HepG2 (cell line): ENCODE data around the gene ELL. TPM values are rescaled to one million over a fixed set of nuclear protein-coding genes. Genes with fewer than 3 reads are reported as not detected.

Experiments
- ATAC-seq: fragments of 200-7000 bp; cut with Tn5 transposase; 3 replicates; pipeline ENCODE4 v1.9.1; 2020; ENCODE audit warnings: mild to moderate bottlenecking, moderate library complexity
- BruUV-seq: library from RNA; stranded (reverse); fragments of 400-500 nt; replicated peaks from 2 replicates; lab custom pipeline; 2021; lab: Mats Ljungman, UMichigan
- CTCF ChIA-PET: fragments of 300-600 bp; formaldehyde crosslinking; extraction: SDS; loops from one replicate; lab custom pipeline; 2021; ENCODE audit warnings: low total read pairs, inconsistent platforms, low intra/inter-chr PET ratio; lab: Yijun Ruan, JAX
- POLR2A ChIA-PET: fragments of 350-600 bp; sonication (Branson Sonifier 250); formaldehyde crosslinking; loops from one replicate; lab custom pipeline; 2020; ENCODE audit warnings: antibody characterized with exemption, inconsistent platforms; lab: Yijun Ruan, JAX
- DNase-seq: peaks from one replicate; pipeline ENCODE4 v3.0.0-alpha.2; 2015; ENCODE audit warnings: low spot score
- FAIRE-seq: peaks from 3 replicates; lab custom pipeline; 2011; peaks lifted over from hg19 to GRCh38; lab: Jason Lieb, UNC
- H2AFZ ChIP-seq: one replicate; pipeline ENCODE4 v1.6.1; 2011; ENCODE audit warnings: low read length, inconsistent platforms
- H3K27ac ChIP-seq: fragments of 300-600 bp; 3 replicates; pipeline ENCODE4 v1.8.0; 2011; ENCODE audit warnings: mixed run types, mild to moderate bottlenecking, mixed read lengths, low read length, inconsistent platforms; ENCODE audit not compliant: insufficient read depth; ENCODE audit errors: extremely low read length
- H3K27me3 ChIP-seq, 2 experiments: fragments of 200-600 bp in 1 of 2; 2 replicates in 1 of 2; 3 replicates in 1 of 2; pipeline versions ENCODE4 v1.6.0 to v1.8.0; 2011; ENCODE audit warnings: low read length in 2 of 2, mild to moderate bottlenecking in 2 of 2, moderate library complexity in 2 of 2, inconsistent platforms in 1 of 2; ENCODE audit not compliant: insufficient read depth in 2 of 2, control insufficient read depth in 1 of 2
- H3K36me3 ChIP-seq, 2 experiments: fragments of 200-600 bp in 1 of 2; replicated peaks in 1 of 2; 2 replicates in 1 of 2; 3 replicates in 1 of 2; pipeline versions ENCODE4 v1.5.1 to v1.8.0; 2011; ENCODE audit warnings: low read length in 2 of 2, inconsistent platforms in 1 of 2; ENCODE audit not compliant: insufficient read depth in 2 of 2, control insufficient read depth in 1 of 2
- H3K4me1 ChIP-seq: 2 replicates; pipeline ENCODE4 v1.5.1; 2012; ENCODE audit warnings: low read length, inconsistent platforms; ENCODE audit not compliant: insufficient read depth
- H3K4me2 ChIP-seq: 2 replicates; pipeline ENCODE4 v1.6.0; 2011; ENCODE audit warnings: low read depth, low read length, inconsistent platforms
- H3K4me3 ChIP-seq, 3 experiments: fragments of 200-600 bp in 1 of 3; sonication (generic), shearing (Covaris generic) in 1 of 3; replicated peaks in 1 of 3; 2 replicates each; pipeline ENCODE4 v1.5.1; 2011 to 2016; ENCODE audit warnings: low read length in 3 of 3, inconsistent platforms in 2 of 3, low read depth in 2 of 3, mild to moderate bottlenecking in 2 of 3, control low read depth in 1 of 3, mixed read lengths in 1 of 3; ENCODE audit not compliant: insufficient read depth in 1 of 3
- H3K79me2 ChIP-seq: one replicate; pipeline ENCODE4 v1.6.1; 2011; ENCODE audit warnings: low read length, inconsistent platforms; ENCODE audit not compliant: insufficient read depth
- H3K9ac ChIP-seq: 2 replicates; pipeline ENCODE4 v1.6.0; 2011; ENCODE audit warnings: mild to moderate bottlenecking, low read depth, low read length, inconsistent platforms; ENCODE audit not compliant: insufficient read depth
- H3K9me3 ChIP-seq: 2 replicates; pipeline ENCODE4 v1.5.1; 2012; ENCODE audit warnings: mild to moderate bottlenecking, low read length
- H4K20me1 ChIP-seq: 2 replicates; pipeline ENCODE4 v1.6.0; 2011; ENCODE audit warnings: inconsistent platforms, mild to moderate bottlenecking, low read length, moderate library complexity; ENCODE audit not compliant: insufficient read depth
- ATF2 ChIP-seq: sonication (generic); formaldehyde crosslinking; IDR thresholded peaks from 2 replicates; pipeline ENCODE4 v1.4.0; 2020; ENCODE audit warnings: missing genetic modification reagents
- ELF1 ChIP-seq: sonication (generic); formaldehyde crosslinking; IDR thresholded peaks from 2 replicates; pipeline ENCODE4 v1.4.0; 2020; ENCODE audit warnings: missing genetic modification reagents
- EZH2 ChIP-seq: conservative IDR thresholded peaks from 2 replicates; pipeline ENCODE4 v1.6.1; 2012; ENCODE audit warnings: mild to moderate bottlenecking, low read depth, low read length, moderate library complexity
- KDM1A ChIP-seq: IDR thresholded peaks from 2 replicates; pipeline ENCODE4 v1.6.1; 2016; ENCODE audit warnings: missing compliant biosample characterization
- KLF11 ChIP-seq: IDR thresholded peaks from 2 replicates; pipeline ENCODE4 v1.6.1; 2016; ENCODE audit warnings: missing compliant biosample characterization
- KLF15 ChIP-seq: sonication (generic); formaldehyde crosslinking; IDR thresholded peaks from 2 replicates; pipeline ENCODE4 v1.8.1; 2023; ENCODE audit warnings: borderline replicate concordance, mild to moderate bottlenecking, inconsistent platforms, missing genetic modification reagents, mixed read lengths
- MEIS2 ChIP-seq: sonication (generic); formaldehyde crosslinking; IDR thresholded peaks from 2 replicates; pipeline ENCODE4 v1.9.0; 2021; ENCODE audit warnings: mild to moderate bottlenecking, missing genetic modification reagents
- NR2F2 ChIP-seq: IDR thresholded peaks from 2 replicates; pipeline ENCODE4 v1.6.1; 2012; ENCODE audit warnings: low read depth, inconsistent platforms, borderline replicate concordance
- PAF1 ChIP-seq: IDR thresholded peaks from 2 replicates; pipeline ENCODE4 v1.6.1; 2016; ENCODE audit warnings: missing genetic modification reagents, missing compliant biosample characterization
- RORA ChIP-seq: sonication (generic); formaldehyde crosslinking; IDR thresholded peaks from 2 replicates; pipeline ENCODE4 v1.5.0; 2020; ENCODE audit warnings: mild to moderate bottlenecking, missing genetic modification reagents, moderate library complexity
- SP1 ChIP-seq, 2 experiments: fragments of 450-650 bp in 1 of 2; sonication (generic) in 1 of 2; formaldehyde crosslinking in 1 of 2; IDR thresholded peaks; 2 replicates each; pipeline versions ENCODE4 v1.4.0 to v1.6.1; 2016 to 2020; ENCODE audit warnings: missing genetic modification reagents in 1 of 2
- SP2 ChIP-seq: sonication (generic); formaldehyde crosslinking; IDR thresholded peaks from 2 replicates; pipeline ENCODE4 v1.5.1; 2020; ENCODE audit warnings: mild to moderate bottlenecking, missing genetic modification reagents
- SYNCRIP ChIP-seq: fragments of 200-400 bp; formaldehyde crosslinking; IDR thresholded peaks from 2 replicates; pipeline ENCODE4 v1.6.1; 2018; ENCODE audit warnings: mild to moderate bottlenecking, low read depth, low read length; ENCODE audit not compliant: insufficient read depth
- ZNF562 ChIP-seq: sonication (generic); formaldehyde crosslinking; IDR thresholded peaks from 2 replicates; pipeline ENCODE4 v1.8.0; 2022; ENCODE audit warnings: missing genetic modification reagents, borderline replicate concordance
- ZNF777 ChIP-seq: sonication (generic); formaldehyde crosslinking; IDR thresholded peaks from 2 replicates; pipeline ENCODE4 v1.4.0; 2020; ENCODE audit warnings: missing genetic modification reagents
- ZNF850 ChIP-seq: sonication (generic); formaldehyde crosslinking; conservative IDR thresholded peaks from 2 replicates; pipeline ENCODE4 v1.9.0; 2021; ENCODE audit warnings: mild to moderate bottlenecking, missing genetic modification reagents
- ZSCAN22 ChIP-seq: sonication (generic); formaldehyde crosslinking; IDR thresholded peaks from 2 replicates; pipeline ENCODE4 v1.4.0; 2020; ENCODE audit warnings: mild to moderate bottlenecking, missing genetic modification reagents
- ZZZ3 ChIP-seq: sonication (generic); formaldehyde crosslinking; IDR thresholded peaks from 2 replicates; pipeline ENCODE4 v1.4.0; 2020; ENCODE audit warnings: missing genetic modification reagents, mild to moderate bottlenecking, borderline replicate concordance
- WGBS: methylation state at CpG from one replicate; pipeline ENCODE4 v1.1.6; 2017; ENCODE audit warnings: low lambda C conversion rate; 5-methylcytosine and 5-hydroxymethylcytosine counted together
- in situ Hi-C: cut with HindIII; loops from 2 replicates; pipeline ENCODE4 v1.10.0; 2017; ENCODE audit warnings: low pct_unique_long_range_greater_than_20kb; ENCODE audit not compliant: extremely low pct_ligation_motif_present
- intact Hi-C: fragments of 100-400 bp; cut with micrococcal nuclease; formaldehyde crosslinking; loops from one replicate; pipeline ENCODE4 v1.10.0; 2022; ENCODE audit not compliant: unreplicated experiment
- polyA plus RNA-seq, 8 experiments: library from polyadenylated mRNA; depleted of rRNA in 3 of 8; stranded (reverse) in 7 of 8; unstranded in 1 of 8; fragments of >200 nt; fragmentation: Illumina TruSeq in 4 of 8; extraction: Trizol in 4 of 8; gene quantifications; 2 replicates each; pipeline versions ENCODE4 v1.2.1 to v1.2.3, GENCODE V29; 2011 to 2016; ENCODE audit warnings: low read depth in 4 of 8, missing spikeins in 1 of 8, mixed read lengths in 1 of 8; ENCODE audit not compliant: insufficient read depth in 1 of 8
- total RNA-seq, 5 experiments: library from RNA; depleted of rRNA; stranded (reverse); fragments of >200 nt; fragmentation: Illumina TruSeq; extraction: Trizol; gene quantifications; 2 replicates each; pipeline ENCODE4 v1.2.3, GENCODE V29; 2016; ENCODE audit warnings: low read depth in 1 of 5
- TF ChIP-seq, protein P1 (sequence below): sonication (generic); formaldehyde crosslinking; IDR thresholded peaks from 2 replicates; pipeline ENCODE4 v1.5.0; 2020; ENCODE audit warnings: mild to moderate bottlenecking, missing genetic modification reagents, moderate library complexity
- TF ChIP-seq, protein P2 (sequence below): sonication (generic); formaldehyde crosslinking; conservative IDR thresholded peaks from 2 replicates; pipeline ENCODE4 v1.8.1; 2023; ENCODE audit warnings: missing genetic modification reagents

Gene ELL
- total and polyA plus RNA-seq, 2 of the 13 experiments (the other 11 are each of a cell fraction or from before 2014, with no cell fraction given): 3.7 to 5.4 TPM

DNA sequence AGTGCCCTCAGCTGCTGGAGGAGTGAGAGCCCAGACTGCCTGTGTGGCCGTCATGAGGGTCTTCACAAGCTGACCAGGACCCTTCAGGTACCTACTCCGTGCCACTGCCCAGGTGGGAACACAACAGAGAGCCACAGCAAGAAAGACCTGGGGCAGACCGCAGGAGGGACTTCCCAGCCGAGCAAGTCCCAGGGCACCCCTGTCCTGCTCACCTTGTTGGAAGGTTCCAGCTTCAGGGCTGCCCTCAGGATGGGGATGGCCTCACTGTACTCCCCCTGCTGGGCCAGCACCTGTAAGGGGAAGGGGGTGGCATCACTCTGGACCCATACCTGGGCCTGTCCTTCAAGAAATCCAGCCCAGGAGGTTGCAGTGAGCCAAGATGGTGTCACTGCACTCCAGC, 11.2 kb upstream of the ELL start (continued):
- TF ChIP-seq SYNCRIP (no peak), KLF11 (CRISPR knock-in tag) (no peak), ZSCAN22 (no peak), MEIS2 (CRISPR knock-in tag) (no peak)
- TF ChIP-seq, protein P1, sequence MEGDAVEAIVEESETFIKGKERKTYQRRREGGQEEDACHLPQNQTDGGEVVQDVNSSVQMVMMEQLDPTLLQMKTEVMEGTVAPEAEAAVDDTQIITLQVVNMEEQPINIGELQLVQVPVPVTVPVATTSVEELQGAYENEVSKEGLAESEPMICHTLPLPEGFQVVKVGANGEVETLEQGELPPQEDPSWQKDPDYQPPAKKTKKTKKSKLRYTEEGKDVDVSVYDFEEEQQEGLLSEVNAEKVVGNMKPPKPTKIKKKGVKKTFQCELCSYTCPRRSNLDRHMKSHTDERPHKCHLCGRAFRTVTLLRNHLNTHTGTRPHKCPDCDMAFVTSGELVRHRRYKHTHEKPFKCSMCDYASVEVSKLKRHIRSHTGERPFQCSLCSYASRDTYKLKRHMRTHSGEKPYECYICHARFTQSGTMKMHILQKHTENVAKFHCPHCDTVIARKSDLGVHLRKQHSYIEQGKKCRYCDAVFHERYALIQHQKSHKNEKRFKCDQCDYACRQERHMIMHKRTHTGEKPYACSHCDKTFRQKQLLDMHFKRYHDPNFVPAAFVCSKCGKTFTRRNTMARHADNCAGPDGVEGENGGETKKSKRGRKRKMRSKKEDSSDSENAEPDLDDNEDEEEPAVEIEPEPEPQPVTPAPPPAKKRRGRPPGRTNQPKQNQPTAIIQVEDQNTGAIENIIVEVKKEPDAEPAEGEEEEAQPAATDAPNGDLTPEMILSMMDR: 0 out of 2 replicates have a peak, but pooled peaks have one; percentile 9
- TF ChIP-seq, all 625 proteins: peak for 2

- in situ Hi-C loops (no loop called here), intact Hi-C loops (no loop called here)
- no peak overlapping the region for H3K27ac ChIP-seq
- FAIRE-seq (no peak), DNase-seq (no peak), ATAC-seq (no peak)
- WGBS: 97% methylated on average over 11 of the region's 22 CpGs
- no peaks in the 10 kb centered on the region for H3K4me1 ChIP-seq
- CTCF ChIA-PET: no interaction called here
- no peaks in the 10 kb centered on the region for H3K27me3 ChIP-seq
- no TSS peak for BruUV-seq
- H3K9me3 ChIP-seq: no peaks in the 10 kb centered on the region
- no peak overlapping the region for H2AFZ ChIP-seq
- no peaks in the 10 kb centered on the region for H4K20me1 ChIP-seq
- H3K4me3 ChIP-seq: no peak overlapping the region
- no peak overlapping the region for H3K4me2 ChIP-seq
- no peak overlapping the region for H3K9ac ChIP-seq
- H3K79me2 ChIP-seq: no peaks in the 10 kb centered on the region
- POLR2A ChIA-PET: no interaction called here
- peaks cover 0 to 19% of the 10 kb centered on the region in 2 experiments; a peak in 4 of 5 replicates for H3K36me3 ChIP-seq
- no peak for TF ChIP-seq RORA (CRISPR knock-in tag)
- TF ChIP-seq KDM1A (CRISPR knock-in tag): no peak
- TF ChIP-seq, protein P2, sequence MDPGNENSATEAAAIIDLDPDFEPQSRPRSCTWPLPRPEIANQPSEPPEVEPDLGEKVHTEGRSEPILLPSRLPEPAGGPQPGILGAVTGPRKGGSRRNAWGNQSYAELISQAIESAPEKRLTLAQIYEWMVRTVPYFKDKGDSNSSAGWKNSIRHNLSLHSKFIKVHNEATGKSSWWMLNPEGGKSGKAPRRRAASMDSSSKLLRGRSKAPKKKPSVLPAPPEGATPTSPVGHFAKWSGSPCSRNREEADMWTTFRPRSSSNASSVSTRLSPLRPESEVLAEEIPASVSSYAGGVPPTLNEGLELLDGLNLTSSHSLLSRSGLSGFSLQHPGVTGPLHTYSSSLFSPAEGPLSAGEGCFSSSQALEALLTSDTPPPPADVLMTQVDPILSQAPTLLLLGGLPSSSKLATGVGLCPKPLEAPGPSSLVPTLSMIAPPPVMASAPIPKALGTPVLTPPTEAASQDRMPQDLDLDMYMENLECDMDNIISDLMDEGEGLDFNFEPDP (CRISPR knock-in tag): no peak
- no peak for TF ChIP-seq NR2F2
- TF ChIP-seq SP1 (IDR thresholded peaks at IDR 0.05): no peak
- TF ChIP-seq SP1 (CRISPR knock-in tag; IDR thresholded peaks at IDR 0.05): no peak
- TF ChIP-seq PAF1 (CRISPR knock-in tag): no peak
- TF ChIP-seq SP2 (CRISPR knock-in tag): no peak
- no peak for TF ChIP-seq ZNF850 (CRISPR knock-in tag)
- no peak for TF ChIP-seq ATF2 (CRISPR knock-in tag)
- no peak for TF ChIP-seq EZH2
- TF ChIP-seq ZZZ3: no peak
- TF ChIP-seq ZNF777: no peak
- TF ChIP-seq KLF15: no peak
- no peak for TF ChIP-seq ZNF562 (CRISPR knock-in tag)
- no peak for TF ChIP-seq ELF1 (CRISPR knock-in tag)
These were observed 10.5 kb upstream of the ELL start for GRCh38 chr19:18532168-18532890.
